ENCODE results near the gene RCC2.

- TF ChIP-seq CTCF (IDR thresholded peaks at IDR 0.05) (no peak), ZFX (IDR thresholded peaks at IDR 0.05; ENCODE audit: borderline replicate concordance) (no peak)
Observed at GRCh38 chr1:17375651-17376050, 63.8 kb downstream of the RCC2 start.
